ENCODE measurements around the gene PRKCH.

PRKCH gene

GRCh38 chr14:61489512-61489911 is 168.1 kb downstream of the PRKCH start:
- H3K4me2 ChIP-seq (ENCODE audit: low read depth, low read length, poor library complexity, severe bottlenecking): no peak overlapping the region
- H2AFZ ChIP-seq (ENCODE audit: low read length): no peak overlapping the region
- H3K4me3 ChIP-seq (ENCODE audit: low read length, poor library complexity, severe bottlenecking): no peak overlapping the region
- no peaks in the 10 kb centered on the region for H3K9me3 ChIP-seq (ENCODE audit: insufficient read depth, low read depth, low read length)
- no peaks in the 10 kb centered on the region for H3K9me2 ChIP-seq (replicated peaks; ENCODE audit: low read depth, low read length)
- no peaks in the 10 kb centered on the region for H3K27me3 ChIP-seq (ENCODE audit: insufficient read depth, low read length, poor library complexity, severe bottlenecking)
- H3K79me2 ChIP-seq (ENCODE audit: insufficient read depth, low read length): no peaks in the 10 kb centered on the region
- no peaks in the 10 kb centered on the region for H3K4me1 ChIP-seq (ENCODE audit: insufficient read depth, low read length, poor library complexity, severe bottlenecking)
- H3K9ac ChIP-seq (ENCODE audit: low read depth, low read length, poor library complexity, severe bottlenecking): no peak overlapping the region
- peaks cover 94% of the 10 kb centered on the region; the same call in 1 of the 2 replicates for H3K36me3 ChIP-seq (ENCODE audit: insufficient read depth, low read length)
- H4K20me1 ChIP-seq (ENCODE audit: insufficient read depth, low read length, poor library complexity, severe bottlenecking): no peaks in the 10 kb centered on the region
- TF ChIP-seq, protein P1, sequence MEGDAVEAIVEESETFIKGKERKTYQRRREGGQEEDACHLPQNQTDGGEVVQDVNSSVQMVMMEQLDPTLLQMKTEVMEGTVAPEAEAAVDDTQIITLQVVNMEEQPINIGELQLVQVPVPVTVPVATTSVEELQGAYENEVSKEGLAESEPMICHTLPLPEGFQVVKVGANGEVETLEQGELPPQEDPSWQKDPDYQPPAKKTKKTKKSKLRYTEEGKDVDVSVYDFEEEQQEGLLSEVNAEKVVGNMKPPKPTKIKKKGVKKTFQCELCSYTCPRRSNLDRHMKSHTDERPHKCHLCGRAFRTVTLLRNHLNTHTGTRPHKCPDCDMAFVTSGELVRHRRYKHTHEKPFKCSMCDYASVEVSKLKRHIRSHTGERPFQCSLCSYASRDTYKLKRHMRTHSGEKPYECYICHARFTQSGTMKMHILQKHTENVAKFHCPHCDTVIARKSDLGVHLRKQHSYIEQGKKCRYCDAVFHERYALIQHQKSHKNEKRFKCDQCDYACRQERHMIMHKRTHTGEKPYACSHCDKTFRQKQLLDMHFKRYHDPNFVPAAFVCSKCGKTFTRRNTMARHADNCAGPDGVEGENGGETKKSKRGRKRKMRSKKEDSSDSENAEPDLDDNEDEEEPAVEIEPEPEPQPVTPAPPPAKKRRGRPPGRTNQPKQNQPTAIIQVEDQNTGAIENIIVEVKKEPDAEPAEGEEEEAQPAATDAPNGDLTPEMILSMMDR (conservative IDR thresholded peaks at IDR 0.05; ENCODE audit: low read length): no peak
- TF ChIP-seq EZH2phosphoT487 (IDR thresholded peaks at IDR 0.05; ENCODE audit: borderline replicate concordance): no peak
- H3F3A ChIP-seq (ENCODE audit: low read depth): no peaks in the 10 kb centered on the region

DNA sequence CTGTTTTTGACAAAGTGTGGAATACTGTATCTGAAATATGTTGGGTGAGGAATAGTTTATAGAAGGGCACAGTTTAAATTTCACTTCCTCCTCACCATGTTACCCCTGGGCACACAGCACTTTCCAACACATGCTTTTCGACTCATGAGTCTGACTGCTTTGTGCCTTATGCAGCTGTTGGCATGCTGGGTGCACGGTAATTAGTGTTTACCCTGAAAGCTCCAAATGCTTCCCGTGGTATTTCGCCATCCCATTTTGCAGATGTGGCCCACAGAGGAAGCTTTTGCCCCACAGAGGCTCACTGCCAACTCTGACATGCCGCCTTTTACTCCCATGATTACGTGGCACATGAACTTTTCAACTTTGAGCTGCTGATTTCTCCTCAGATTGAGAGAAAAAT is 168.6 kb downstream of the PRKCH start:
- no peak overlapping the region for H3K4me2 ChIP-seq (ENCODE audit: low read depth, low read length, poor library complexity, severe bottlenecking)
- H3K9me3 ChIP-seq (ENCODE audit: insufficient read depth, low read depth, low read length): no peaks in the 10 kb centered on the region
- peaks cover 93% of the 10 kb centered on the region; the same call in 1 of the 2 replicates for H3K36me3 ChIP-seq (ENCODE audit: insufficient read depth, low read length)
- no peak overlapping the region for H2AFZ ChIP-seq (ENCODE audit: low read length)
- no peaks in the 10 kb centered on the region for H4K20me1 ChIP-seq (ENCODE audit: insufficient read depth, low read length, poor library complexity, severe bottlenecking)
- no peaks in the 10 kb centered on the region for H3F3A ChIP-seq (ENCODE audit: low read depth)
- H3K9me2 ChIP-seq (replicated peaks; ENCODE audit: low read depth, low read length): no peaks in the 10 kb centered on the region
- TF ChIP-seq, protein P1 (conservative IDR thresholded peaks at IDR 0.05; ENCODE audit: low read length): no peak
- TF ChIP-seq EZH2phosphoT487 (IDR thresholded peaks at IDR 0.05; ENCODE audit: borderline replicate concordance): no peak
- no peaks in the 10 kb centered on the region for H3K79me2 ChIP-seq (ENCODE audit: insufficient read depth, low read length)
- H3K4me1 ChIP-seq (ENCODE audit: insufficient read depth, low read length, poor library complexity, severe bottlenecking): no peaks in the 10 kb centered on the region
- H3K4me3 ChIP-seq (ENCODE audit: low read length, poor library complexity, severe bottlenecking): no peak overlapping the region
- H3K27me3 ChIP-seq (ENCODE audit: insufficient read depth, low read length, poor library complexity, severe bottlenecking): no peaks in the 10 kb centered on the region
- no peak overlapping the region for H3K9ac ChIP-seq (ENCODE audit: low read depth, low read length, poor library complexity, severe bottlenecking)

- no peak overlapping the region for H2AFZ ChIP-seq (ENCODE audit: low read length)
- H3K9ac ChIP-seq (ENCODE audit: low read depth, low read length, poor library complexity, severe bottlenecking): no peak overlapping the region
- H3F3A ChIP-seq (ENCODE audit: low read depth): no peaks in the 10 kb centered on the region
- no peaks in the 10 kb centered on the region for H3K9me3 ChIP-seq (ENCODE audit: insufficient read depth, low read depth, low read length)
- no peak overlapping the region for H3K4me2 ChIP-seq (ENCODE audit: low read depth, low read length, poor library complexity, severe bottlenecking)
- H3K4me3 ChIP-seq (ENCODE audit: low read length, poor library complexity, severe bottlenecking): no peak overlapping the region
- H3K4me1 ChIP-seq (ENCODE audit: insufficient read depth, low read length, poor library complexity, severe bottlenecking): no peaks in the 10 kb centered on the region
- H3K27me3 ChIP-seq (ENCODE audit: insufficient read depth, low read length, poor library complexity, severe bottlenecking): no peaks in the 10 kb centered on the region
- TF ChIP-seq EZH2phosphoT487 (IDR thresholded peaks at IDR 0.05; ENCODE audit: borderline replicate concordance): no peak
- TF ChIP-seq, protein P1 (conservative IDR thresholded peaks at IDR 0.05; ENCODE audit: low read length): no peak
- H3K79me2 ChIP-seq (ENCODE audit: insufficient read depth, low read length): no peaks in the 10 kb centered on the region
- peaks cover 93% of the 10 kb centered on the region; the same call in 1 of the 2 replicates for H3K36me3 ChIP-seq (ENCODE audit: insufficient read depth, low read length)
- no peaks in the 10 kb centered on the region for H3K9me2 ChIP-seq (replicated peaks; ENCODE audit: low read depth, low read length)
- no peaks in the 10 kb centered on the region for H4K20me1 ChIP-seq (ENCODE audit: insufficient read depth, low read length, poor library complexity, severe bottlenecking)
Observed at GRCh38 chr14:61491224-61491623, 169.8 kb downstream of the PRKCH start.

Data from Loucy (cell line).